K562 (cell line): ENCODE data around the gene RHBDF2. TPM values are rescaled to one million over a fixed set of nuclear protein-coding genes. Genes with fewer than 3 reads are reported as not detected.

ENCODE experiments used
- CREBBP ChIP-seq: IDR thresholded peaks from one replicate; pipeline ENCODE4 v1.6.1; 2012; ENCODE audit warnings: low read depth, mild to moderate bottlenecking, control low read depth, inconsistent platforms, low read length
- L3MBTL2 ChIP-seq: fragments of 450-650 bp; IDR thresholded peaks from 2 replicates; pipeline ENCODE4 v1.6.1; 2016; ENCODE audit warnings: mild to moderate bottlenecking, moderate library complexity
- MAFK ChIP-seq: IDR thresholded peaks from 2 replicates; pipeline ENCODE4 v1.6.1; 2011; ENCODE audit warnings: low read length, improper control_type of control experiment
- MCM2 ChIP-seq: fragments of 450-650 bp; IDR thresholded peaks from 2 replicates; pipeline ENCODE4 v1.6.1; 2017; ENCODE audit warnings: low read depth, mild to moderate bottlenecking
- POU5F1 ChIP-seq: fragments of 150-350 bp; IDR thresholded peaks from 2 replicates; pipeline ENCODE4 v1.6.1; 2014; ENCODE audit warnings: borderline replicate concordance, low read length, low read depth, mild to moderate bottlenecking; ENCODE audit not compliant: partially characterized antibody
- SAFB2 ChIP-seq: fragments of 200-400 bp; formaldehyde crosslinking; IDR thresholded peaks from 2 replicates; pipeline ENCODE4 v1.6.1; 2018; ENCODE audit warnings: borderline replicate concordance, low read length, low read depth, moderate library complexity; ENCODE audit not compliant: severe bottlenecking
- ZNF282 ChIP-seq: sonication (generic); formaldehyde crosslinking; IDR thresholded peaks from 2 replicates; pipeline ENCODE4 v1.8.1; 2023; ENCODE audit warnings: missing genetic modification reagents
- ZNF668 ChIP-seq: fragments of 250-450 bp; sonication (Bioruptor Pico); IDR thresholded peaks from 2 replicates; pipeline ENCODE4 v1.8.0; 2022; ENCODE audit warnings: mild to moderate bottlenecking, inconsistent platforms
- ZNF696 ChIP-seq: fragments of 250-450 bp; sonication (Bioruptor Pico); conservative IDR thresholded peaks from 2 replicates; pipeline ENCODE4 v1.4.0; 2020; ENCODE audit warnings: mild to moderate bottlenecking, moderate library complexity
- polyA plus RNA-seq, 8 experiments: library from polyadenylated mRNA; depleted of rRNA in 4 of 8; stranded (reverse) in 5 of 8; unstranded in 3 of 8; fragments of >200 nt; fragmentation: Nextera tagmentation in 2 of 8; fragmentation: Illumina TruSeq in 1 of 8; extraction: Ambion mirVana in 2 of 8; extraction: Trizol in 1 of 8; gene quantifications; 2 replicates each; pipeline versions ENCODE4 v1.2.1 to v1.2.3, GENCODE V29; 2011 to 2014; ENCODE audit warnings: inconsistent platforms in 1 of 8, missing spikeins in 1 of 8
- total RNA-seq, 7 experiments: library from RNA; depleted of rRNA in 6 of 7; stranded (reverse); fragments of >200 nt in 6 of 7; fragmentation: Illumina TruSeq in 2 of 7; extraction: Trizol in 2 of 7; gene quantifications; 2 replicates each; pipeline versions ENCODE4 v1.2.1 to v1.2.3, GENCODE V29; 2011 to 2021; ENCODE audit warnings: low replicate concordance in 1 of 7
- TF ChIP-seq, protein P1 (sequence below), 2 experiments: fragments of 450-650 bp in 1 of 2; sonication (generic) in 1 of 2; formaldehyde crosslinking in 1 of 2; IDR thresholded peaks; 2 replicates each; pipeline versions ENCODE4 v1.7.1 to v1.9.0; 2016 to 2022; ENCODE audit warnings: inconsistent platforms in 1 of 2, mild to moderate bottlenecking in 1 of 2, missing genetic modification reagents in 1 of 2
- TF ChIP-seq, protein P2 (sequence below): fragments of 450-650 bp; IDR thresholded peaks from 2 replicates; pipeline ENCODE4 v1.6.1; 2016; ENCODE audit warnings: low read depth, mild to moderate bottlenecking, moderate library complexity
- TF ChIP-seq, protein P3 (sequence below): fragments of 450-650 bp; IDR thresholded peaks from 2 replicates; pipeline ENCODE4 v1.6.1; 2017; ENCODE audit warnings: antibody characterized with exemption, mild to moderate bottlenecking

The RHBDF2 gene
- total and polyA plus RNA-seq, 9 of the 15 experiments (the other 6 are each of a cell fraction or from before 2014, with no cell fraction given): 0.04 to 2.8 (median 1.1) TPM

DNA sequence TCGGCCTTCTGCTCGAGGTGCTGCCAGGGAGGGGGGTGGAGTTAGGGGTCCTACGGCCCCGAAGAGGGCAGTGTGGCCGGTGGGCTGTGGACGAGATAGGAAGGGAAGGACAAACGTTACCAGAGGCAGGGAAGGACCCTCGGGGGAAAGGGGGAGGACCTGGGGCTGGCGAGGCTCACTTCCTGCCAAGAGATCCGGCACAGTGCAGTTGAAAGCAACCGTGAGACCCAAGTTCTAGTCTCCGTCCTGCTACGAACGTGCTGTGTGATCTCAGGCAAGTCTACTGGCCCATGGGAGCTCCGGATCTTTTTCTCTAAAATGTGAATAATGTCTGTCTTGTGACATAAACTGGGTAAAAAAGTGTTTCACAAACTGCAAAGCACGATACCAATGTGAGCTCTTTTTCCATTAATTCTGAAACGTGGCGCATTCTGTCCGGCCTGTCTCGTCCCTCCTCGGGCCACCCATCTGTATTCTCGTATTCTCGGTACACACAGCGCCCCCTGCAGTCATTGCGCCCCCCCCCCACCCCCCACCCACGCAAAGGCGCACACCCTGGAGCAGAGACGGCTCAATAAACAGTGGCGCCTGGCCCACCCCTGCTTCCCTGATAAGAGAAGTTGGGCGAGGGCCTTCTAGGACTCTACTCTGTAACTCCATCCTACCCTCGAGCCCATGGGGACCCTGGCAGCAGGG is 27.5 kb upstream of the RHBDF2 start (continued):
- TF ChIP-seq, protein P1, sequence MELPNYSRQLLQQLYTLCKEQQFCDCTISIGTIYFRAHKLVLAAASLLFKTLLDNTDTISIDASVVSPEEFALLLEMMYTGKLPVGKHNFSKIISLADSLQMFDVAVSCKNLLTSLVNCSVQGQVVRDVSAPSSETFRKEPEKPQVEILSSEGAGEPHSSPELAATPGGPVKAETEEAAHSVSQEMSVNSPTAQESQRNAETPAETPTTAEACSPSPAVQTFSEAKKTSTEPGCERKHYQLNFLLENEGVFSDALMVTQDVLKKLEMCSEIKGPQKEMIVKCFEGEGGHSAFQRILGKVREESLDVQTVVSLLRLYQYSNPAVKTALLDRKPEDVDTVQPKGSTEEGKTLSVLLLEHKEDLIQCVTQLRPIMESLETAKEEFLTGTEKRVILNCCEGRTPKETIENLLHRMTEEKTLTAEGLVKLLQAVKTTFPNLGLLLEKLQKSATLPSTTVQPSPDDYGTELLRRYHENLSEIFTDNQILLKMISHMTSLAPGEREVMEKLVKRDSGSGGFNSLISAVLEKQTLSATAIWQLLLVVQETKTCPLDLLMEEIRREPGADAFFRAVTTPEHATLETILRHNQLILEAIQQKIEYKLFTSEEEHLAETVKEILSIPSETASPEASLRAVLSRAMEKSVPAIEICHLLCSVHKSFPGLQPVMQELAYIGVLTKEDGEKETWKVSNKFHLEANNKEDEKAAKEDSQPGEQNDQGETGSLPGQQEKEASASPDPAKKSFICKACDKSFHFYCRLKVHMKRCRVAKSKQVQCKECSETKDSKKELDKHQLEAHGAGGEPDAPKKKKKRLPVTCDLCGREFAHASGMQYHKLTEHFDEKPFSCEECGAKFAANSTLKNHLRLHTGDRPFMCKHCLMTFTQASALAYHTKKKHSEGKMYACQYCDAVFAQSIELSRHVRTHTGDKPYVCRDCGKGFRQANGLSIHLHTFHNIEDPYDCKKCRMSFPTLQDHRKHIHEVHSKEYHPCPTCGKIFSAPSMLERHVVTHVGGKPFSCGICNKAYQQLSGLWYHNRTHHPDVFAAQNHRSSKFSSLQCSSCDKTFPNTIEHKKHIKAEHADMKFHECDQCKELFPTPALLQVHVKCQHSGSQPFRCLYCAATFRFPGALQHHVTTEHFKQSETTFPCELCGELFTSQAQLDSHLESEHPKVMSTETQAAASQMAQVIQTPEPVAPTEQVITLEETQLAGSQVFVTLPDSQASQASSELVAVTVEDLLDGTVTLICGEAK (IDR thresholded peaks at IDR 0.05): peak; percentile 48; the same call in 1 of the 2 replicates
- TF ChIP-seq, protein P1 (CRISPR knock-in tag; IDR thresholded peaks at IDR 0.05): no peak
- TF ChIP-seq, protein P2, sequence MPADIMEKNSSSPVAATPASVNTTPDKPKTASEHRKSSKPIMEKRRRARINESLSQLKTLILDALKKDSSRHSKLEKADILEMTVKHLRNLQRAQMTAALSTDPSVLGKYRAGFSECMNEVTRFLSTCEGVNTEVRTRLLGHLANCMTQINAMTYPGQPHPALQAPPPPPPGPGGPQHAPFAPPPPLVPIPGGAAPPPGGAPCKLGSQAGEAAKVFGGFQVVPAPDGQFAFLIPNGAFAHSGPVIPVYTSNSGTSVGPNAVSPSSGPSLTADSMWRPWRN: no peak
- no peak for TF ChIP-seq ZNF696 (CRISPR knock-in tag)
- no peak for TF ChIP-seq SAFB2
- TF ChIP-seq ZNF668 (CRISPR knock-in tag): no peak
- no peak for TF ChIP-seq CREBBP
- TF ChIP-seq MAFK: no peak
- TF ChIP-seq, protein P3, sequence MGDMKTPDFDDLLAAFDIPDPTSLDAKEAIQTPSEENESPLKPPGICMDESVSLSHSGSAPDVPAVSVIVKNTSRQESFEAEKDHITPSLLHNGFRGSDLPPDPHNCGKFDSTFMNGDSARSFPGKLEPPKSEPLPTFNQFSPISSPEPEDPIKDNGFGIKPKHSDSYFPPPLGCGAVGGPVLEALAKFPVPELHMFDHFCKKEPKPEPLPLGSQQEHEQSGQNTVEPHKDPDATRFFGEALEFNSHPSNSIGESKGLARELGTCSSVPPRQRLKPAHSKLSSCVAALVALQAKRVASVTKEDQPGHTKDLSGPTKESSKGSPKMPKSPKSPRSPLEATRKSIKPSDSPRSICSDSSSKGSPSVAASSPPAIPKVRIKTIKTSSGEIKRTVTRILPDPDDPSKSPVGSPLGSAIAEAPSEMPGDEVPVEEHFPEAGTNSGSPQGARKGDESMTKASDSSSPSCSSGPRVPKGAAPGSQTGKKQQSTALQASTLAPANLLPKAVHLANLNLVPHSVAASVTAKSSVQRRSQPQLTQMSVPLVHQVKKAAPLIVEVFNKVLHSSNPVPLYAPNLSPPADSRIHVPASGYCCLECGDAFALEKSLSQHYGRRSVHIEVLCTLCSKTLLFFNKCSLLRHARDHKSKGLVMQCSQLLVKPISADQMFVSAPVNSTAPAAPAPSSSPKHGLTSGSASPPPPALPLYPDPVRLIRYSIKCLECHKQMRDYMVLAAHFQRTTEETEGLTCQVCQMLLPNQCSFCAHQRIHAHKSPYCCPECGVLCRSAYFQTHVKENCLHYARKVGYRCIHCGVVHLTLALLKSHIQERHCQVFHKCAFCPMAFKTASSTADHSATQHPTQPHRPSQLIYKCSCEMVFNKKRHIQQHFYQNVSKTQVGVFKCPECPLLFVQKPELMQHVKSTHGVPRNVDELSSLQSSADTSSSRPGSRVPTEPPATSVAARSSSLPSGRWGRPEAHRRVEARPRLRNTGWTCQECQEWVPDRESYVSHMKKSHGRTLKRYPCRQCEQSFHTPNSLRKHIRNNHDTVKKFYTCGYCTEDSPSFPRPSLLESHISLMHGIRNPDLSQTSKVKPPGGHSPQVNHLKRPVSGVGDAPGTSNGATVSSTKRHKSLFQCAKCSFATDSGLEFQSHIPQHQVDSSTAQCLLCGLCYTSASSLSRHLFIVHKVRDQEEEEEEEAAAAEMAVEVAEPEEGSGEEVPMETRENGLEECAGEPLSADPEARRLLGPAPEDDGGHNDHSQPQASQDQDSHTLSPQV: no peak; the same call in 1 of the 2 replicates
- no peak for TF ChIP-seq POU5F1
- no peak for TF ChIP-seq MCM2
- no peak for TF ChIP-seq ZNF282 (CRISPR knock-in tag)
- no peak for TF ChIP-seq L3MBTL2
